Fibroblast of lung (primary cell): Measurements from ENCODE around the gene POU2F1. TPM values are rescaled to one million over a fixed set of nuclear protein-coding genes. Genes with fewer than 3 reads are reported as not detected.
"Not testable (repeated sequence)": the region's sequence is repeated elsewhere in the genome, so short reads cannot be mapped to it uniquely, and the experiment has no call there.

Experiments
- DNase-seq, 2 donors: peaks; one replicate each; pipeline versions ENCODE4 v3.0.0 to v3.0.0-alpha.2; 2010; ENCODE audit warnings: low read depth in 2 of 2
- H2AFZ ChIP-seq: 2 replicates; pipeline ENCODE4 v1.5.1; 2012; ENCODE audit warnings: low read length, control low read depth, inconsistent platforms
- H3K27ac ChIP-seq: 2 replicates; pipeline ENCODE4 v1.5.1; 2011; ENCODE audit warnings: low read length, control low read depth; ENCODE audit not compliant: insufficient read depth
- H3K27me3 ChIP-seq: 2 replicates; pipeline ENCODE4 v1.5.1; 2011; ENCODE audit warnings: mild to moderate bottlenecking, low read length; ENCODE audit not compliant: control insufficient read depth, insufficient read depth
- H3K36me3 ChIP-seq: 2 replicates; pipeline ENCODE4 v1.5.1; 2011; ENCODE audit warnings: low read length; ENCODE audit not compliant: control insufficient read depth, insufficient read depth
- H3K4me1 ChIP-seq: 2 replicates; pipeline ENCODE4 v1.5.1; 2011; ENCODE audit warnings: low read length; ENCODE audit not compliant: control insufficient read depth, insufficient read depth; ENCODE audit errors: extremely low read depth
- H3K4me2 ChIP-seq: 2 replicates; pipeline ENCODE4 v1.5.1; 2011; ENCODE audit warnings: low read length, control low read depth; ENCODE audit not compliant: insufficient read depth; ENCODE audit errors: extremely low read depth
- H3K4me3 ChIP-seq, 4 experiments: fragments of 200-600 bp in 1 of 4; sonication (generic) in 1 of 4; replicated peaks in 1 of 4; 2 replicates each; pipeline ENCODE4 v1.5.1; 2011 to 2016; ENCODE audit warnings: low read length in 4 of 4, low read depth in 3 of 4, mild to moderate bottlenecking in 3 of 4, control low read depth in 2 of 4, inconsistent platforms in 1 of 4, mixed read lengths in 1 of 4; ENCODE audit not compliant: insufficient read depth in 1 of 4; ENCODE audit errors: control extremely low read depth in 1 of 4
- H3K79me2 ChIP-seq: 2 replicates; pipeline ENCODE4 v1.5.1; 2012; ENCODE audit warnings: mild to moderate bottlenecking, low read length, inconsistent platforms; ENCODE audit not compliant: control insufficient read depth, insufficient read depth
- H3K9ac ChIP-seq: 2 replicates; pipeline ENCODE4 v1.5.1; 2011; ENCODE audit warnings: mild to moderate bottlenecking, low read length, control low read depth; ENCODE audit not compliant: insufficient read depth
- H3K9me3 ChIP-seq: 2 replicates; pipeline ENCODE4 v1.5.1; 2012; ENCODE audit warnings: low read depth, low read length; ENCODE audit not compliant: control insufficient read depth, insufficient read depth
- H4K20me1 ChIP-seq: 2 replicates; pipeline ENCODE4 v1.5.1; 2011; ENCODE audit warnings: low read length; ENCODE audit not compliant: control insufficient read depth, insufficient read depth; ENCODE audit errors: extremely low read depth
- EZH2 ChIP-seq: IDR thresholded peaks from 2 replicates; pipeline ENCODE4 v1.5.1; 2012; ENCODE audit warnings: low read length, control low read depth, mild to moderate bottlenecking; ENCODE audit errors: missing control alignments
- polyA plus RNA-seq, 2 donors: library from polyadenylated mRNA; depleted of rRNA in 1 of 2; stranded (reverse) in 1 of 2; unstranded in 1 of 2; fragments of >200 nt; gene quantifications; 2 replicates each; pipeline ENCODE4 v1.2.1, GENCODE V29; 2011 to 2012; ENCODE audit warnings: missing spikeins in 1 of 2
- total RNA-seq: library from RNA; depleted of rRNA; stranded (reverse); fragments of >200 nt; gene quantifications from 2 replicates; pipeline ENCODE4 v1.2.1, GENCODE V29; 2014
- TF ChIP-seq, protein P1 (sequence below), 2 donors: IDR thresholded peaks in 1 of 2; conservative IDR thresholded peaks in 1 of 2; 1 replicate in 1 of 2; 2 replicates in 1 of 2; pipeline ENCODE4 v1.5.1; 2011 to 2012; ENCODE audit warnings: low read length in 2 of 2, control low read depth in 1 of 2, inconsistent platforms in 1 of 2, low read depth in 1 of 2, mild to moderate bottlenecking in 1 of 2

The POU2F1 gene
- total and polyA plus RNA-seq, 2 donors (not counting 1 experiment from before 2014, with no cell fraction given): 3.5 to 4.3 TPM

DNA sequence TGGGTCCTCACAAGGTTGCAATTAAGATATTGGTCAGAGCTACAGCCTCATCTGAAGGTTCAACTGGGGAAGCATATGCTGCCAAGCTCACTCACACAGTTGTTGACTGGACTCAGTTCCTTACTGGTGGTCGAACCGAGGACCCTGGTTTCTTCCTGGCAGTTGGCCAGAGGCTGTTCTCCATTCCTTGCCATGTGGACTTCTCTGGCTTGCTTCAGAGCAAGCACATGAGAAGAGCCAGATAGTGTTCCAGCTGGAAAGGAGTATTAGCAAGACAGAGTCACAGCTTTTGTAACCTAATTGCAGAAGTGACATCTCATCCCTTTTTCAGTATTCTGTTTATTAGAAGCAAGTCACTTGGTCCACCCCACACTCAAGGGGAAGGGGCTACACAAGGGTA is 23.6 kb downstream of the POU2F1 start:
- Histone ChIP-seq H3K27me3 (no peaks in the 10 kb centered on the region), H3K79me2 (no peaks in the 10 kb centered on the region), H3K27ac (no peak overlapping the region), H3K4me2 (no peak overlapping the region), H2AFZ (no peak overlapping the region), H3K4me3 (no peak overlapping the region), H4K20me1 (no peaks in the 10 kb centered on the region), H3K4me1 (no peaks in the 10 kb centered on the region), H3K9ac (no peak overlapping the region), H3K9me3 (no peaks in the 10 kb centered on the region), H3K36me3 (no peaks in the 10 kb centered on the region)
- TF ChIP-seq EZH2: no peak
- TF ChIP-seq, protein P1, sequence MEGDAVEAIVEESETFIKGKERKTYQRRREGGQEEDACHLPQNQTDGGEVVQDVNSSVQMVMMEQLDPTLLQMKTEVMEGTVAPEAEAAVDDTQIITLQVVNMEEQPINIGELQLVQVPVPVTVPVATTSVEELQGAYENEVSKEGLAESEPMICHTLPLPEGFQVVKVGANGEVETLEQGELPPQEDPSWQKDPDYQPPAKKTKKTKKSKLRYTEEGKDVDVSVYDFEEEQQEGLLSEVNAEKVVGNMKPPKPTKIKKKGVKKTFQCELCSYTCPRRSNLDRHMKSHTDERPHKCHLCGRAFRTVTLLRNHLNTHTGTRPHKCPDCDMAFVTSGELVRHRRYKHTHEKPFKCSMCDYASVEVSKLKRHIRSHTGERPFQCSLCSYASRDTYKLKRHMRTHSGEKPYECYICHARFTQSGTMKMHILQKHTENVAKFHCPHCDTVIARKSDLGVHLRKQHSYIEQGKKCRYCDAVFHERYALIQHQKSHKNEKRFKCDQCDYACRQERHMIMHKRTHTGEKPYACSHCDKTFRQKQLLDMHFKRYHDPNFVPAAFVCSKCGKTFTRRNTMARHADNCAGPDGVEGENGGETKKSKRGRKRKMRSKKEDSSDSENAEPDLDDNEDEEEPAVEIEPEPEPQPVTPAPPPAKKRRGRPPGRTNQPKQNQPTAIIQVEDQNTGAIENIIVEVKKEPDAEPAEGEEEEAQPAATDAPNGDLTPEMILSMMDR (conservative IDR thresholded peaks at IDR 0.05 in 1 of 2, IDR thresholded peaks at IDR 0.05 in 1 of 2; ENCODE audit: low read depth in 1 of 2, low read length in 2 of 2): no peak
- no peak for DNase-seq

DNA sequence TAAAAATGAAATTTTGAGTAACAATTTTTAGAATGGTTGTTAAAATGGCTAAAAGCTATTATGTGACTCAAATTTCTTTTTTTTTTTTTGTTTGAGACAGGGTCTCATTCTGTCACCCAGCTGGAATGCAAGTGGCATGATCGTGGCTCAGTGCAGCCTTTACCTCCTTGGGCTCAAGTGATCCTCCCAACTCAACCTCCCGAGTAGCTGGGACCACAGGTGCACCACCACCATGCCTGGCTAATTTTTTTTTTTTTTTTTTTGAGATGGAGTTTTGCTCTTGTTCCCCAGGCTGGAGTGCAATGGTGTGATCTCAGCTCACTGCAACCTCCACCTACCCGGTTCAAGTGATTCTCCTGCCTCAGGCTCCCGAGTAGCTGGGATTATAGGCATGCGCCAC is 24.5 kb downstream of the POU2F1 start:
- not testable (repeated sequence) for H3K4me2 ChIP-seq, H3K36me3 ChIP-seq, H4K20me1 ChIP-seq, H3K27ac ChIP-seq, H3K9me3 ChIP-seq, H3K27me3 ChIP-seq, H3K4me1 ChIP-seq, H3K9ac ChIP-seq, H3K79me2 ChIP-seq, H2AFZ ChIP-seq, H3K4me3 ChIP-seq, DNase-seq

DNA sequence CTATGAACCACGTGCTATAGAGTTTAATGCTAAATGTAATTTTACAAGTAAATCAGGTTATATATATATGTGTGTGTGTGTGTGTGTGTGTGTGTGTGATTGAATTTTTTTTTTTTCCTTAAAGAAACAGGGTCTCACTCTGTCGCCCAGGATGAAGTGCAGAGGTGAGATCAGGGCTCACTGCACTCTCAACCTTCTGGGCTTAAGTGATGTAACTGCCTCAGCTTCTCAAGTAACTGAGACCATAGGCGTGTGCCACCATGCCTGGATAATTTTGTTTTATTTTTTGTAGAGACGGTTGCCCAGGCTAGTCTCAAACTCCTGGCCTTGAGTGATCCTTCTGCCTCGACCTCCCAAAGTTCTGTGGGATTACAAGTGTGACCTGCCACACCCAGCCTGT is 26.3 kb downstream of the POU2F1 start:
- Histone ChIP-seq H4K20me1 (no peaks in the 10 kb centered on the region), H3K36me3 (no peaks in the 10 kb centered on the region), H2AFZ (no peak overlapping the region), H3K9ac (no peak overlapping the region), H3K27me3 (no peaks in the 10 kb centered on the region), H3K4me1 (no peaks in the 10 kb centered on the region), H3K4me3 (no peak overlapping the region), H3K79me2 (no peaks in the 10 kb centered on the region), H3K27ac (no peak overlapping the region), H3K9me3 (no peaks in the 10 kb centered on the region), H3K4me2 (no peak overlapping the region)
- DNase-seq: no peak
- TF ChIP-seq, protein P1 (conservative IDR thresholded peaks at IDR 0.05 in 1 of 2, IDR thresholded peaks at IDR 0.05 in 1 of 2; ENCODE audit: low read depth in 1 of 2, low read length in 2 of 2): no peak
- TF ChIP-seq EZH2: no peak

DNA sequence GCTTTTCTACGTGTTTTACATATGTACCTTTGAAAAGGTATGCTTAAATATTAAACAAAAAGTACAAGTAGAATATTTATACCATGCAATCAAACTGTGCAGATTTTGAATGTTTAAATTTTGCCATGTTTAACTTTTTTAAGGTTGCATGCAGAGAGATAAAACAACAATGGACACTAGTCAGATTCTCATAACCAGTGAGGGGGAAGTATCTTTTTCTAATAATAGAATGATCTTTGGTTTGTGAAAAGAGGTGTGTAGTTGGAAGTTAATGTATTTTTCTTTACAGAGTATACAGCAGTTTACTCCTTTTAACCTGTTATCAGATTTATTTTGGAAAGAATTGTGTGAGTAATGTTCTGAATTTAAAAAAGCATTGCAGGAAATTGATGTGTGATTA is 27.1 kb downstream of the POU2F1 start:
- Histone ChIP-seq H2AFZ (no peak overlapping the region), H3K4me3 (no peak overlapping the region), H3K9me3 (no peaks in the 10 kb centered on the region), H3K79me2 (no peaks in the 10 kb centered on the region), H3K27me3 (no peaks in the 10 kb centered on the region), H3K4me1 (no peaks in the 10 kb centered on the region), H3K27ac (no peak overlapping the region), H3K9ac (no peak overlapping the region), H3K36me3 (no peaks in the 10 kb centered on the region), H3K4me2 (no peak overlapping the region), H4K20me1 (no peaks in the 10 kb centered on the region)
- DNase-seq: no peak
- TF ChIP-seq EZH2: no peak
- TF ChIP-seq, protein P1 (conservative IDR thresholded peaks at IDR 0.05 in 1 of 2, IDR thresholded peaks at IDR 0.05 in 1 of 2; ENCODE audit: low read depth in 1 of 2, low read length in 2 of 2): no peak
